K562 (cell line): ENCODE results near the gene FYB1. TPM values are rescaled to one million over a fixed set of nuclear protein-coding genes. Genes with fewer than 3 reads are reported as not detected.

Source experiments
- ATAC-seq: fragments of 200-7000 bp; cut with Tn5 transposase; 3 replicates; pipeline ENCODE4 v1.9.1; 2020; ENCODE audit warnings: moderate library complexity
- BruUV-seq: library from RNA; stranded (reverse); fragments of 400-500 nt; replicated peaks from 2 replicates; lab custom pipeline; 2021; lab: Mats Ljungman, UMichigan
- CTCF ChIA-PET: fragments of 300-600 bp; formaldehyde crosslinking; extraction: SDS; loops from one replicate; lab custom pipeline; 2021; ENCODE audit warnings: low intra/inter-chr PET ratio; lab: Yijun Ruan, JAX
- POLR2A ChIA-PET: fragments of 300-600, 350-650 bp; sonication (Branson Sonifier 250); formaldehyde crosslinking; extraction: SDS; loops from one replicate; lab custom pipeline; 2021; ENCODE audit warnings: antibody characterized with exemption, inconsistent platforms; lab: Yijun Ruan, JAX
- DNase-seq, 4 experiments: peaks; one replicate each; pipeline versions ENCODE4 v3.0.0 to v3.0.0-alpha.2; 2011 to 2018; ENCODE audit warnings: low spot score in 3 of 4, mixed read lengths in 3 of 4; ENCODE audit errors: extremely low read depth in 1 of 4
- FAIRE-seq: peaks from 2 replicates; lab custom pipeline; 2011; peaks lifted over from hg19 to GRCh38; lab: Jason Lieb, UNC
- H2AFZ ChIP-seq: 2 replicates; pipeline ENCODE4 v1.6.0; 2011; ENCODE audit warnings: low read depth, low read length, control low read depth, inconsistent platforms
- H3K27ac ChIP-seq: fragments of 200-600 bp; 3 replicates; pipeline ENCODE4 v1.8.0; 2011; ENCODE audit warnings: low read depth, mild to moderate bottlenecking, control low read depth, inconsistent platforms, low read length, moderate library complexity, mixed read lengths; ENCODE audit errors: extremely low read depth
- H3K27me3 ChIP-seq, 2 experiments: fragments of 300-600 bp in 1 of 2; 2 replicates in 1 of 2; 3 replicates in 1 of 2; pipeline versions ENCODE4 v1.6.0 to v1.8.0; 2011; ENCODE audit warnings: inconsistent platforms in 2 of 2, low read length in 2 of 2, mild to moderate bottlenecking in 1 of 2, mixed read lengths in 1 of 2, moderate library complexity in 1 of 2; ENCODE audit not compliant: control insufficient read depth in 2 of 2, insufficient read depth in 2 of 2
- H3K36me3 ChIP-seq: fragments of 300-600 bp; 3 replicates; pipeline ENCODE4 v1.8.0; 2011; ENCODE audit warnings: mild to moderate bottlenecking, low read length, inconsistent platforms; ENCODE audit not compliant: control insufficient read depth, insufficient read depth
- H3K4me1 ChIP-seq, 2 experiments: fragments of 200-600 bp in 1 of 2; replicated peaks in 1 of 2; 2 replicates in 1 of 2; 3 replicates in 1 of 2; pipeline versions ENCODE4 v1.5.1 to v1.8.0; 2011; ENCODE audit warnings: inconsistent platforms in 2 of 2, low read length in 2 of 2, mild to moderate bottlenecking in 1 of 2, mixed read lengths in 1 of 2, moderate library complexity in 1 of 2; ENCODE audit not compliant: control insufficient read depth in 2 of 2, insufficient read depth in 2 of 2
- H3K4me2 ChIP-seq: 2 replicates; pipeline ENCODE4 v1.6.1; 2011; ENCODE audit warnings: low read length, control low read depth, inconsistent platforms, mixed read lengths; ENCODE audit not compliant: insufficient read depth
- H3K4me3 ChIP-seq: fragments of 200-600 bp; sonication (generic), shearing (Covaris generic); 2 replicates; pipeline ENCODE4 v1.5.1; 2016; ENCODE audit warnings: control low read depth, inconsistent platforms
- H3K79me2 ChIP-seq: fragments of 200-600 bp; 3 replicates; pipeline ENCODE4 v1.8.0; 2011; ENCODE audit warnings: low read length, inconsistent platforms; ENCODE audit not compliant: control insufficient read depth, insufficient read depth
- H3K9ac ChIP-seq, 2 experiments: 2 replicates each; pipeline versions ENCODE4 v1.6.0 to v1.6.1; 2011; ENCODE audit warnings: low read depth in 2 of 2, low read length in 2 of 2, control low read depth in 1 of 2, inconsistent platforms in 1 of 2, mild to moderate bottlenecking in 1 of 2, mixed read lengths in 1 of 2; ENCODE audit not compliant: insufficient read depth in 1 of 2
- H3K9me1 ChIP-seq: one replicate; pipeline ENCODE4 v1.6.0; 2011; ENCODE audit warnings: inconsistent platforms, mild to moderate bottlenecking, low read length, moderate library complexity; ENCODE audit not compliant: control insufficient read depth, insufficient read depth
- H3K9me3 ChIP-seq: replicated peaks from 2 replicates; pipeline ENCODE4 v1.5.1; 2011; ENCODE audit warnings: low read depth, low read length, inconsistent platforms; ENCODE audit not compliant: control insufficient read depth, insufficient read depth
- H4K20me1 ChIP-seq: replicated peaks from 2 replicates; pipeline ENCODE4 v1.6.1; 2011; ENCODE audit warnings: low read length, inconsistent platforms, mixed read lengths; ENCODE audit not compliant: control insufficient read depth, insufficient read depth
- CHD1 ChIP-seq: fragments of 200-600 bp; sonication (generic); IDR thresholded peaks from one replicate; pipeline ENCODE4 v1.6.1; 2012; ENCODE audit warnings: mild to moderate bottlenecking, moderate library complexity, low read length, inconsistent platforms
- CREB3 ChIP-seq: fragments of 450-650 bp; conservative IDR thresholded peaks from 2 replicates; pipeline ENCODE4 v1.6.1; 2016; ENCODE audit warnings: missing genetic modification characterization, low read depth, mild to moderate bottlenecking, missing compliant biosample characterization, moderate library complexity
- EP400 ChIP-seq: fragments of 450-650 bp; IDR thresholded peaks from 2 replicates; pipeline ENCODE4 v1.6.1; 2017; ENCODE audit warnings: antibody characterized with exemption, mild to moderate bottlenecking, moderate library complexity
- GATAD2B ChIP-seq: fragments of 450-650 bp; IDR thresholded peaks from 2 replicates; pipeline ENCODE4 v1.6.1; 2017; ENCODE audit warnings: mild to moderate bottlenecking, borderline replicate concordance
- ILK ChIP-seq: fragments of 450-650 bp; IDR thresholded peaks from 2 replicates; pipeline ENCODE4 v1.6.1; 2016; ENCODE audit warnings: missing genetic modification characterization, low read depth, mild to moderate bottlenecking, missing compliant biosample characterization, moderate library complexity, borderline replicate concordance
- PREB ChIP-seq: sonication (generic); formaldehyde crosslinking; IDR thresholded peaks from 2 replicates; pipeline ENCODE4 v1.8.1; 2023; ENCODE audit warnings: mild to moderate bottlenecking, missing genetic modification reagents
- RAD51 ChIP-seq: fragments of 450-650 bp; IDR thresholded peaks from 2 replicates; pipeline ENCODE4 v1.7.1; 2016; ENCODE audit warnings: low read depth, mild to moderate bottlenecking, borderline replicate concordance
- TAF9B ChIP-seq: fragments of 450-650 bp; IDR thresholded peaks from 2 replicates; pipeline ENCODE4 v1.6.1; 2018; ENCODE audit warnings: mild to moderate bottlenecking; ENCODE audit not compliant: partially characterized antibody
- THAP7 ChIP-seq: fragments of 250-450 bp; sonication (Bioruptor Pico); IDR thresholded peaks from 2 replicates; pipeline ENCODE4 v1.5.0; 2021
- UBTF ChIP-seq, 2 experiments: IDR thresholded peaks; 2 replicates each; pipeline ENCODE4 v1.6.1; 2012; ENCODE audit warnings: improper control_type of control experiment in 2 of 2, low read depth in 2 of 2, low read length in 2 of 2, borderline replicate concordance in 1 of 2
- ZNF133 ChIP-seq: fragments of 250-450 bp; sonication (Bioruptor Pico); IDR thresholded peaks from 2 replicates; pipeline ENCODE4 v1.4.0; 2020; ENCODE audit warnings: mild to moderate bottlenecking
- ZNF311 ChIP-seq: fragments of 250-450 bp; sonication (Bioruptor Pico); IDR thresholded peaks from 2 replicates; pipeline ENCODE4 v1.4.0; 2020; ENCODE audit warnings: mild to moderate bottlenecking, moderate library complexity
- WGBS: fragments of 100-300 bp; shearing (Covaris generic); methylation state at CpG from one replicate; pipeline ENCODE4 v1.1.6; 2016; ENCODE audit warnings: low coverage, mixed read lengths; ENCODE audit not compliant: insufficient coverage; ENCODE audit errors: missing lambda C conversion rate; 5-methylcytosine and 5-hydroxymethylcytosine counted together
- in situ Hi-C: fragments of 300-500 bp; cut with MboI; formaldehyde crosslinking; loops from 4 replicates; pipeline ENCODE4 v1.15.0; 2018; ENCODE audit warnings: inconsistent platforms, mixed read lengths
- intact Hi-C: fragments of 100-400 bp; cut with micrococcal nuclease; formaldehyde crosslinking; loops from 2 replicates; pipeline ENCODE4 v1.14.2; 2022
- polyA plus RNA-seq, 8 experiments: library from polyadenylated mRNA; depleted of rRNA in 4 of 8; stranded (reverse) in 5 of 8; unstranded in 3 of 8; fragments of >200 nt; fragmentation: Nextera tagmentation in 2 of 8; fragmentation: Illumina TruSeq in 1 of 8; extraction: Ambion mirVana in 2 of 8; extraction: Trizol in 1 of 8; gene quantifications; 2 replicates each; pipeline versions ENCODE4 v1.2.1 to v1.2.3, GENCODE V29; 2011 to 2014; ENCODE audit warnings: inconsistent platforms in 1 of 8, missing spikeins in 1 of 8
- total RNA-seq, 7 experiments: library from RNA; depleted of rRNA in 6 of 7; stranded (reverse); fragments of >200 nt in 6 of 7; fragmentation: Illumina TruSeq in 2 of 7; extraction: Trizol in 2 of 7; gene quantifications; 2 replicates each; pipeline versions ENCODE4 v1.2.1 to v1.2.3, GENCODE V29; 2011 to 2021; ENCODE audit warnings: low replicate concordance in 1 of 7
- TF ChIP-seq, protein P1 (sequence below): fragments of 200-800 bp; sonication (Bioruptor generic); IDR thresholded peaks from 2 replicates; pipeline ENCODE4 v1.6.1; 2017; ENCODE audit warnings: missing genetic modification characterization, missing compliant biosample characterization

FYB1 gene
- total and polyA plus RNA-seq, 9 of the 15 experiments (the other 6 are each of a cell fraction or from before 2014, with no cell fraction given) = 4.7 to 31.5 (median 9.7) TPM

DNA sequence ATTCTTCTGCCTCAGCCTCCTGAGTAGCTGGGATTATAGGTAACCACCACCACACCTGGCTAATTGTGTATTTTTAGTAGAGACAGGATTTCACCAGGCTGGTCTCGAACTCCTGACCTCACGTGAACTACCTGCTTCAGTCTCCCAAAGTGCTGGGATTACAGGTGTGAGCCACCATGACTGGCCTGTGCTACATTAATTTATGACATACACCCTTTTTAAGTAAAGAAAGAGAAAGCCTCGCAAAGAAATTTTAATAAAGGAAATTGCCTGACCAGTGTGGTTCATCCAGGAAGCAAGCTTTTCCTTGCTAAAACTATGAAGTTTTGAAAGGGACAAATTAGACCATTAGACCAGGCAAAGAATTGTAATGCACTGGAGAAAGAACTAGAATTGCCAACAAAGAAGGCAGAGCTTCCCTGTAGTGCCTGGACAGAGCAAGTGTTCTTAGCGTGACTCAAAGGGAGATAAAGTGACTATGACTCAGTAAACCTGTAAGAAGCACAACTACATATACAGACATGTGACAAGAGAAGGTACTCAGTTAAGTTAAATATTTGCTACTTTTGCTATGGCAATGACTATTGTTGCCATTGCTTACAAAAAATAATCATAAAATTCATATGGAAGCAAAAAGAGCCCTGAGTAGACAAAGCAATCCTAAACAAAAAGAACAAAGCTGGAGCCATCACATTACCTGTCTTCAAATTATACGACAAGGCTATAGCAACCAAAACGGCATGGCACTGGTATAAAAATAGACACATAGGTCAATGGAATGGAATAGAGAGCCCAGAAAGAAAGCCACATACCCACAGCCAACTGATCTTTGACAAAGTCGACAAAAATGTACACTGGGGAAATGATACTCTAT lies 54.6 kb downstream of the FYB1 start:
- FAIRE-seq (peak; percentile 83), ATAC-seq (peak; percentile 87), DNase-seq (peak; percentile 40 to 75 (median 60))
- Histone ChIP-seq H3K36me3 (no peaks in the 10 kb centered on the region), H3K9ac (peak overlapping the region in 1 of 2 experiments; percentile 15; a peak in 1 of 4 replicates), H3K4me2 (peak overlapping the region; percentile 5; the same call in 1 of the 2 replicates), H4K20me1 (no peaks in the 10 kb centered on the region), H3K9me1 (no peaks in the 10 kb centered on the region), H3K4me1 (peaks cover 0 to 30% of the 10 kb centered on the region in 2 experiments; a peak in 4 of 5 replicates), H3K27me3 (no peaks in the 10 kb centered on the region), H3K4me3 (no peak overlapping the region), H2AFZ (peak overlapping the region; percentile 88), H3K79me2 (no peaks in the 10 kb centered on the region), H3K9me3 (no peaks in the 10 kb centered on the region; the same call in 1 of the 2 replicates), H3K27ac (peak overlapping the region; percentile 73)
- ChIA-PET CTCF (interaction anchor here (0.8 kb wide), 1 partner anchor 9 kb away, joined by 3 read pairs; no protein-coding TSS in a partner anchor), POLR2A (interaction anchor here (0.6 to 2.5 kb wide), 8 partner anchors 10 to 134 kb away, joined by 3 to 14 read pairs (median 3); no protein-coding TSS in a partner anchor)
- intact Hi-C loops = no loop called here
- 59% methylated on average over 7 of the region's 7 CpGs for WGBS
- in situ Hi-C loops = no loop called here
- BruUV-seq = no TSS peak
- TF ChIP-seq TAF9B (peak; percentile 33), ZNF133 (no peak), UBTF (IDR thresholded peaks at IDR 0.05; ENCODE audit: borderline replicate concordance in 1 of 2, low read depth in 2 of 2, low read length in 2 of 2) (no peak), ILK (tag) (no peak), ZNF311 (CRISPR knock-in tag) (peak; percentile 92), RAD51 (peak; percentile 40; the same call in 1 of the 2 replicates), GATAD2B (peak; percentile 53; the same call in 1 of the 2 replicates), CREB3 (tag) (no peak; the same call in 1 of the 2 replicates), CHD1 (no peak), PREB (CRISPR knock-in tag) (no peak), EP400 (peak; percentile 49; the same call in 1 of the 2 replicates), THAP7 (CRISPR knock-in tag) (no peak)
- TF ChIP-seq, protein P1, sequence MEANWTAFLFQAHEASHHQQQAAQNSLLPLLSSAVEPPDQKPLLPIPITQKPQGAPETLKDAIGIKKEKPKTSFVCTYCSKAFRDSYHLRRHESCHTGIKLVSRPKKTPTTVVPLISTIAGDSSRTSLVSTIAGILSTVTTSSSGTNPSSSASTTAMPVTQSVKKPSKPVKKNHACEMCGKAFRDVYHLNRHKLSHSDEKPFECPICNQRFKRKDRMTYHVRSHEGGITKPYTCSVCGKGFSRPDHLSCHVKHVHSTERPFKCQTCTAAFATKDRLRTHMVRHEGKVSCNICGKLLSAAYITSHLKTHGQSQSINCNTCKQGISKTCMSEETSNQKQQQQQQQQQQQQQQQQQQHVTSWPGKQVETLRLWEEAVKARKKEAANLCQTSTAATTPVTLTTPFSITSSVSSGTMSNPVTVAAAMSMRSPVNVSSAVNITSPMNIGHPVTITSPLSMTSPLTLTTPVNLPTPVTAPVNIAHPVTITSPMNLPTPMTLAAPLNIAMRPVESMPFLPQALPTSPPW = no peak
